Natural killer cell (primary cell): ENCODE data around the gene HOXA2. TPM values are rescaled to one million over a fixed set of nuclear protein-coding genes. Genes with fewer than 3 reads are reported as not detected.

ENCODE experiments used
- ATAC-seq, 3 donors: fragments of 150-1000 bp in 2 of 3; fragments of 200-7000 bp in 1 of 3; cut with Tn5 transposase; 1 replicate in 1 of 3; 2 replicates in 2 of 3; pipeline ENCODE4 v1.10.0; 2021; ENCODE audit warnings: mild to moderate bottlenecking in 2 of 3, moderate library complexity in 2 of 3
- DNase-seq, 2 donors: peaks; one replicate each; pipeline versions ENCODE4 v3.0.0 to v3.0.0-alpha.2; 2013 to 2021; ENCODE audit warnings: mixed read lengths in 1 of 2
- H3K27ac ChIP-seq: one replicate; pipeline ENCODE4 v1.5.1; 2013; ENCODE audit warnings: mild to moderate bottlenecking, low read length
- H3K27me3 ChIP-seq: one replicate; pipeline ENCODE4 v1.6.1; 2013; ENCODE audit warnings: low read length; ENCODE audit not compliant: control insufficient read depth, insufficient read depth
- H3K36me3 ChIP-seq: one replicate; pipeline ENCODE4 v1.6.1; 2013; ENCODE audit warnings: low read length; ENCODE audit not compliant: control insufficient read depth, insufficient read depth
- H3K4me1 ChIP-seq: one replicate; pipeline ENCODE4 v1.6.1; 2013; ENCODE audit warnings: low read length; ENCODE audit not compliant: control insufficient read depth, insufficient read depth
- H3K4me3 ChIP-seq: one replicate; pipeline ENCODE4 v1.5.1; 2013; ENCODE audit warnings: low read length
- H3K9me3 ChIP-seq: one replicate; pipeline ENCODE4 v1.6.1; 2013; ENCODE audit warnings: low read length; ENCODE audit not compliant: control insufficient read depth, insufficient read depth
- H3K27ac Mint-ChIP-seq, 2 donors: one replicate each; pipeline ENCODE4 v1.8.0; 2022; ENCODE audit warnings: mild to moderate bottlenecking in 2 of 2, mixed read lengths in 2 of 2, moderate library complexity in 1 of 2
- H3K27me3 Mint-ChIP-seq, 2 donors: one replicate each; pipeline ENCODE4 v1.8.0; 2022; ENCODE audit warnings: low read depth in 2 of 2, mixed read lengths in 2 of 2
- H3K36me3 Mint-ChIP-seq: one replicate; pipeline ENCODE4 v1.8.0; 2022; ENCODE audit warnings: mixed read lengths
- H3K4me1 Mint-ChIP-seq, 2 donors: one replicate each; pipeline ENCODE4 v1.8.0; 2022; ENCODE audit warnings: mixed read lengths in 2 of 2
- H3K4me3 Mint-ChIP-seq: one replicate; pipeline ENCODE4 v1.8.0; 2022; ENCODE audit warnings: mild to moderate bottlenecking, moderate library complexity, mixed read lengths
- H3K9me3 Mint-ChIP-seq, 2 donors: one replicate each; pipeline ENCODE4 v1.8.0; 2022; ENCODE audit warnings: mixed read lengths in 2 of 2
- CTCF ChIP-seq: fragments of 200-600 bp; IDR thresholded peaks from one replicate; pipeline ENCODE4 v1.8.0; 2022; ENCODE audit warnings: antibody characterized with exemption
- WGBS: methylation state at CpG from one replicate; pipeline ENCODE4 v1.1.7; 2013; ENCODE audit warnings: missing lambda C conversion rate; ENCODE audit not compliant: insufficient coverage; 5-methylcytosine and 5-hydroxymethylcytosine counted together
- intact Hi-C: fragments of 100-400 bp; cut with micrococcal nuclease; formaldehyde crosslinking; loops from one replicate; pipeline ENCODE4 v1.14.2; 2022
- total RNA-seq, 4 donors: library from RNA; stranded (reverse); fragments of 120-200 nt in 1 of 4; gene quantifications; one replicate each; pipeline versions ENCODE4 v1.2.3 to v1.2.4, GENCODE V29; 2013 to 2022

HOXA2 gene
- total RNA-seq, 3 donors from 2014 or later (not counting 1 experiment from before 2014, with no cell fraction given): not detected

GRCh38 chr7:27128776-27129728 lies 26.6 kb upstream of the HOXA2 start:
- H3K9me3 Mint-ChIP-seq: no peaks in the 10 kb centered on the region
- Histone ChIP-seq H3K4me1 (no peaks in the 10 kb centered on the region), H3K36me3 (no peaks in the 10 kb centered on the region), H3K4me3 (no peak overlapping the region), H3K27me3 (no peaks in the 10 kb centered on the region), H3K27ac (no peak overlapping the region), H3K9me3 (no peaks in the 10 kb centered on the region)
- H3K36me3 Mint-ChIP-seq: no peaks in the 10 kb centered on the region
- H3K4me1 Mint-ChIP-seq: no peaks in the 10 kb centered on the region
- TF ChIP-seq CTCF: no peak
- intact Hi-C loops: no loop called here
- H3K4me3 Mint-ChIP-seq: peak overlapping the region; percentile 37
- no peak for ATAC-seq
- H3K27me3 Mint-ChIP-seq: peaks cover 23 to 32% of the 10 kb centered on the region in 2 donors
- no peak for DNase-seq
- 96% methylated on average over 28 of the region's 28 CpGs for WGBS
- H3K27ac Mint-ChIP-seq: no peak overlapping the region

- no peaks in the 10 kb centered on the region for H3K4me1 Mint-ChIP-seq
- Histone ChIP-seq H3K9me3 (no peaks in the 10 kb centered on the region), H3K27ac (no peak overlapping the region), H3K27me3 (no peaks in the 10 kb centered on the region), H3K4me3 (no peak overlapping the region), H3K36me3 (no peaks in the 10 kb centered on the region), H3K4me1 (no peaks in the 10 kb centered on the region)
- H3K27ac Mint-ChIP-seq: no peak overlapping the region
- no peak overlapping the region for H3K4me3 Mint-ChIP-seq
- no peak for DNase-seq
- intact Hi-C loops: no loop called here
- H3K27me3 Mint-ChIP-seq: peaks cover 18 to 28% of the 10 kb centered on the region in 2 donors
- TF ChIP-seq CTCF: no peak
- H3K36me3 Mint-ChIP-seq: no peaks in the 10 kb centered on the region
- ATAC-seq: no peak
- H3K9me3 Mint-ChIP-seq: no peaks in the 10 kb centered on the region
- WGBS: 88% methylated on average over 2 of the region's 2 CpGs
Observed at GRCh38 chr7:27128034-27128433, 25.6 kb upstream of the HOXA2 start.

- Mint-ChIP-seq H3K36me3 (no peaks in the 10 kb centered on the region), H3K4me3 (no peak overlapping the region), H3K4me1 (no peaks in the 10 kb centered on the region), H3K9me3 (no peaks in the 10 kb centered on the region), H3K27me3 (peaks cover 15 to 28% of the 10 kb centered on the region in 2 donors), H3K27ac (no peak overlapping the region)
- H3K4me3 ChIP-seq: no peak overlapping the region
- no peaks in the 10 kb centered on the region for H3K27me3 ChIP-seq
- H3K4me1 ChIP-seq: no peaks in the 10 kb centered on the region
- DNase-seq (no peak), ATAC-seq (no peak)
- no peaks in the 10 kb centered on the region for H3K36me3 ChIP-seq
- 96% methylated on average over 2 of the region's 3 CpGs for WGBS
- TF ChIP-seq CTCF: no peak
- H3K27ac ChIP-seq: no peak overlapping the region
- intact Hi-C loops: no loop called here
- H3K9me3 ChIP-seq: no peaks in the 10 kb centered on the region
Observed at GRCh38 chr7:27126596-27127327, 24.3 kb upstream of the HOXA2 start.
